HG02798 (cell line): ENCODE measurements around the gene CEP78.

Experiments used
- ATAC-seq: cut with Tn5 transposase; IDR thresholded peaks from one replicate; pipeline ENCODE4 v1.9.1; 2021; ENCODE audit warnings: mild to moderate bottlenecking; ENCODE audit not compliant: unreplicated experiment, poor library complexity

CEP78 gene

GRCh38 chr9:78303377-78304062, 67.6 kb downstream of the CEP78 start:
- ATAC-seq = no peak

DNA sequence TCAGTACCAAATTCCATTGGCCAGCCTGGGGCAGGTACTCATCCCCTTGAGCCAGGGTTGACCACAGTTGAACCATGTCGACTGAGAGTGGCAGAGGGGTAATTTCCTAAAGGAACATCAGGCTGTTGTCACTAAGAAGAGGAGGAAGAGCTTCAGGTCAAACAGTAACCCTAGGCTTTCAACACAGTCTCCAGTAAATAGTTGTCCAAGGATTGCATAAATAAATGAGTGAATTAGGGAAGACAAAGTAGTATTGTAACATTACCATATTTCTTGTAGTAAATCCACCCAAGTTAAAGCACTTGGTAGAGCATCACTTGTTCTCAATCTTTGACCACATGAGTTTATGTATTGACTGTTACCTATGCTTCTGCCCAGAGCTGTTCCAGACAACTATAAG, 68.5 kb downstream of the CEP78 start:
- ATAC-seq = no peak

DNA sequence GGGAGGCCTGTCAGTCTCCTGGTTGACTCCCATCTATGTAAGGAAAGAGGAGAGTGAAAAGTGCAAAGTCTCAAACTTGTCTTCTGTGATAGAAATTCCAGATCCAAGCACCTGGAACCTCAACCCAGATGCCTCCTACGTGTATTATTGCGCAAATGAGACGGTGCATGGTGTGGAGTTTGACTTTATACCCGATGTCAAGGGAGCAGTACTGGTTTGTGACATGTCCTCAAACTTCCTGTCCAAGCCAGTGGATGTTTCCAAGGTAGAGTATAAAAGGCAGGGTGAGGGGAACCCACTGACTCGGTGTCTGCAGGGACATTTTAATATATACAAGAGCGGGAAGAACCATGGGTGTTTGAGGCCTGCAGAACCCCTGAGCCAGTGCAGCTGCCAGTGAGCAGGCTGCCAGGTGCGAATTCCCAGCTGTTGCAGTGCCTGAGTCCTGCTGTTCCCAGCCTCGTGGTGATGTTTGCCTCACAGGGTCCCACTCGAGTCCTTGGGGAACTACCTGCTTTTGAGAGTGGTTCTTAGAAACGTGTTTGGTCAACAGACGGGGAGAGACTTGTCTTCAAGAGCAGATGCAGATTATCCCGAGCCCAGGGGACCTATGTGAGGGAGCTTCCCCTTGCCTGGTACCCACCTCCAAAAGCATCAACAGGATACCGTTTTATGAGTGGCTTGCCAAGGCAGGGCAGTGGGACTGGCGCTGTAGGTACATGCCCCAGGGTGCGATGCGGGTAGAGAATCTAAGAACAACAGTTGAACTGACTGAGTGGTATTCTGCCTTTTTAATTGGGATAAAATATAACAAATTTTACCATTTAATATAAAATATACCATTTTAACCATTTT, 70.6 kb downstream of the CEP78 start:
- no peak for ATAC-seq

DNA sequence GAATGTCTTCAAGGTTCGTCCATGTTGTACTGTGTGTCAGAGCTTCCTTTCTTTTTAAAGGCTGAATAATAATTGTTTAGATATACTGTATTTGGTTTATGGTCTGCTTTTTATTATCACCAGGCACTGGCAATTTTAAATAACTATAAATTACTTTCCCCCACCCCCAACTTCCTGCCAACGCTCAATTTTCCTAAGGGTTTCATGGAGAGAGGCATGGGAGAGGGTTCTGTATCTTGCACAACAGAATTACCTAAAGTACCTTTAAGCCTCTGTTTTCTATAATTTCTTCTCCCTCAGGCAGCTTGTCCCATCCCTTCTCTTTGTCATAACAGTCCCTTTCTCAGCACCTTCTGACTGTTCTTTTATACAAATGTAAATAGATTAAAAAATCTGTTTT, 71.5 kb downstream of the CEP78 start:
- no peak for ATAC-seq

- ATAC-seq = no peak
Measured at GRCh38 chr9:78309066-78309465, 73.2 kb downstream of the CEP78 start.

GRCh38 chr9:78311075-78311474, 75.2 kb downstream of the CEP78 start:
- ATAC-seq = no peak

- no peak for ATAC-seq
Measured at GRCh38 chr9:78311886-78312524, 76.1 kb downstream of the CEP78 start.

GRCh38 chr9:78314550-78314949, 78.7 kb downstream of the CEP78 start:
- ATAC-seq = no peak

DNA sequence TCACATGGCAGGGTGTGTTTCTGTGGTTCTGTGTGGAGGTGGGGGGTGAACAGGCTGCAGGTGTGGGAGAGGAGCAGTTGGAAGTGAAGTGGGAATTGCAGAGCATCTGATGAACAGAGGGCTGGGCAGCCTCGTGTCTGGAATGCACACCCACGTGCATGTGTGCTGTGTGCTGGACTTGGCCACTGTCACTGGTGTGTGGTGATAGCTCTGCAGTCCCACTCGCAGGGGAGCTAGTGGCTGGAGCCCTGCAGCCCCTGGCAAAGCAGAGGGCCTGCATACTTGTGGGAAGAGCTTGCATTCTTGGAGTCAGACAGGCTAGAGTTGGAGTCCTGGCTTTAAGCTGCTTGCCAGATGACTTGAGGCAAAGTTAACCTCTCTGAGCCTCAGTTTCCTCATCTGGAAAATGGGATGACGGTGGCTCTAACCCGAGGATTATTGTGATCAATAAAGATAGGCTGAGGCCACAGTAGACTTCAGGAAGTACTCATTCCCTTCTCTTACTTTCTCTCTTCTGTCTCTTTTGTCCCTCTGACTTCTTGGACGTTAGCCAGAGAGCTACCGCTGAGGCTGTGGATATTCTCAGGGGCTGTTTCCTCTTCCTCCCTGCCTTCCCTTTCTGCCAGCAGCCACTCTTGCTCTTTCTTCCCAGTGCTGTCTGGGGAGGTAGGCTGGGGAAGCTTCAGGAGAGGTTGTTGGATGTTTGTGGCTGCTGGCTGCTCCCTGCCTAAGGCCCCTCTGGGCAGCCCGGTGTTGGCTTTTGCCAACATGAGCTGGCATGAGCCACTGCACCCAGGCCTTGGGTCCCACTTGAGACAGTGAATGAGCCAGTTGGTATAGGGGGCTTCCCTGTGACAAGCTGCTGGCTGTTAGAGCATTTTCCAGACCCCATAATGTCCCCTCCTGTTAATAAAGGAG, 79.3 kb downstream of the CEP78 start:
- ATAC-seq = no peak

DNA sequence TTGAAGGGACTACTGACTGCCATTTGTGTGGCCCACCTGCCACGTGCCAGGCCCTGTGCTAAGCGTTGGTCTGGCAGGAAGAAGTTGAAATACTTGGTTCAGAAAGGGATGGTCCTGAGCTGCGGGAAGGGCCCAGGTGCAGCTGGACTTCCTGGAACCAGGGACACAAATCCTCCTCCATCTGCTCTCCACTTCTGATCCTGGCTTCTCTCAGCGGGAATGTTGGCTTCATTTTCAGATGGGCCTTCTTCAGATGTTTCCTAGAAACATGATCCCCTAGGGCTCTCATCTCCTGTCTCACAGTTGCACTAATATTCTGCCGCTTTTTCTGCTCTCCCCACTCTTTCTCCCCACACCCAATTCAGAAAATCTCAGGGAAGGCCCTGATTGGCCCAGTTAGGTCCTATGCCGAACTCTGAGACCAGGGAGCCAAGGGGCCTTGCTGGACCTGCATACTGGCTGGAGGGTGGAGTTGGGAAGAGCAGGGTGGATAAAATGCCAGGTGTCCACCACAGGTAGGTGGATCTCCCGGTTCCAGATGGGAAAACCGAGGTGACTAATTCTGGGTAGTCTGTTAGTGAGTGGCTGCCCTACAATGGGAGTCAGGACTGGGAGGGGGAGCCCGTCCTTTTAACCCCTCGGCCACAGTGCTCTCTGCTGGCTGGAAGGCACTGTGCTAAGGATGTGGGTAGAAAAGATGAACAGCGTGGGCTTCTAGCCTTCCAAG, 80.5 kb downstream of the CEP78 start:
- ATAC-seq = no peak

DNA sequence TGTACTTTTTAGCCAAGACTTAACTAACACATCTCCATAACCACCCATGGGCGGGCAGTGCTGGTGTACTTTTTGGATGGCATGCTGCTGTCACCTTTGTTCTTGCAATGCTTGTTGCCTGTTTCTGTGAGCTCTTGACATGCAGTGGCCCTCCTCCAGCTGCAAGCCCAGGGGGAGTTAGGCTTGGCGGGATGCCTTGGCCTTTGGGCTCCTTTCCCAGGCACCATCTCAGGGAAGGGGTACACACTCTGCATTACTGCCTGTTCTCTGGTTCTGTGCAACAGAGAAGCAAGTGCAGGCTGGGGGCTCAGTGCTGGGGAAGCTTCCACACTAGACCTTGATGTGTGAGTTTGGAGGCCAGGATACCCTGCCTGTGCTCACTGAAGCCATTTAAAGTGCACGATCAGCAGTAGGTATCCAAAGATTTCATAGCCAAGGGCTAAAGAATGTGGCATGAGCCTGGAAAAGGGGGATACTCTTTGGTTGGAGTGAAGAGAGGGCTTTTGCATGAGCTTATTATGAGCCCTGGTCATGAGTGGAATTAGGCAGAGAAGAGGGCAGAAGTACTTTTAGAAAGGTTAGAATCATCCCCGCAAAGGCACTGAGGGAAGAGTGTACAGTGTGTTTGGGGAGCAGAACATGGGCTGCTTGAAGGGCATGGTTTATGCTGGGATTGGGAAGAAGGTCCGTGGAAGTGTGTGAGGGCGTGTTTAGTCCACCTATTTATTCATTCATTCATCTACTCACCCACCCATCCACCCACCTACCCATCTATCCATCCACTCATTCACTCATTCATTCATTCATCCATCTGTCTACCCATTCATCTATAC, 83.5 kb downstream of the CEP78 start:
- no peak for ATAC-seq

- ATAC-seq = no peak
Measured at GRCh38 chr9:78320030-78320693, 84.3 kb downstream of the CEP78 start.

GRCh38 chr9:78320875-78321496, 85.1 kb downstream of the CEP78 start:
- no peak for ATAC-seq

DNA sequence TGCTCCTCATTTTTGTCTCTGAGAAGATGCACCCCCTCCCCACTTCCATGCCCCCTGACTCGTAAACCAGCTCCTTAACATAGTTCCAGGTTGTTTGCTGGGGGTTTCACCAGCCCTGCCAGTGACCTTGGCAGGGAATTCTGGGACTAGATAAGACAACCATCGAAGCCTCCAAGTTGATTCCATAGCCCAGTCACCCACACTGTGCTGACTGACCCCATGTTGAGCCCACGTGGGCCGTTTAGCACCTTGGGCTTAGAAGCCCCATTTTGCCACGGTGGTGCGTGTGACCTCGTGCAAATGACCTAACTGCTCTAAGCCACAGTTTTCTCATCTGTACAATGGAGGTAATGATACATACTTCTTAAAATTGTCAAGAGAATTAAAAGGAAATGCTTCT, 85.6 kb downstream of the CEP78 start:
- no peak for ATAC-seq

- ATAC-seq = no peak
Measured at GRCh38 chr9:78324068-78324650, 88.3 kb downstream of the CEP78 start.

DNA sequence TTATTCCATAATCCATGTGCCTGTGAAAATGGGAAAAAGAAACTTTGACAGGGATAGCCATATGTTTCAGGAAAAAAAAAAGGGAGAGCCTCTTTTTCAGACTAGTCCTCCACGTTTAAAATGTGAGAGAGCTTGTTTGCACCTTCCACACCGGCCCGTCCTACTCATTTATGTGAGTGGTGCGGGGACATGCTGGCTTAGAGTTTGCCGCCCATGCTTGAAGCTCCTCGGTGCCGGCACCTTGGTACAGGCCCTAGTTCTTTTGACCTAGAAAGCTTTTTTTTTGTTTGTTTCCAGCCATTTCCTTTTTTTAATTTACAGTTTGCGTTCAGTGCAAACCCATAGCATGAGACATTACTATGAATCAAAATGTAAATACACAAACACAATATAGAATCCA, 88.8 kb downstream of the CEP78 start:
- ATAC-seq = no peak

- no peak for ATAC-seq
Measured at GRCh38 chr9:78325343-78325742, 89.5 kb downstream of the CEP78 start.
